SK-N-SH treated with all-trans-retinoic acid at 6 μM for 48 hours (cell line): ENCODE data around the gene KLF18.

Source experiments
- BACH2 ChIP-seq: fragments of 250-450 bp; sonication (Bioruptor Pico); IDR thresholded peaks from 2 replicates; pipeline ENCODE4 v1.9.0; 2021; ENCODE audit warnings: mild to moderate bottlenecking, borderline replicate concordance
- CREB5 ChIP-seq: fragments of 250-450 bp; sonication (Bioruptor Pico); IDR thresholded peaks from 2 replicates; pipeline ENCODE4 v1.5.1; 2020; ENCODE audit warnings: low read depth, mild to moderate bottlenecking, moderate library complexity
- GLIS3 ChIP-seq: fragments of 250-450 bp; sonication (Bioruptor Pico); IDR thresholded peaks from 2 replicates; pipeline ENCODE4 v1.5.0; 2020; ENCODE audit warnings: mild to moderate bottlenecking, moderate library complexity
- OSR1 ChIP-seq: fragments of 250-450 bp; sonication (Bioruptor Pico); IDR thresholded peaks from 2 replicates; pipeline ENCODE4 v1.8.0; 2022; ENCODE audit warnings: moderate library complexity, mild to moderate bottlenecking, inconsistent platforms
- PATZ1 ChIP-seq: fragments of 250-450 bp; sonication (Bioruptor Pico); IDR thresholded peaks from 2 replicates; pipeline ENCODE4 v1.8.0; 2020; ENCODE audit warnings: mild to moderate bottlenecking, moderate library complexity, borderline replicate concordance
- POU6F1 ChIP-seq: fragments of 250-450 bp; sonication (Bioruptor Pico); IDR thresholded peaks from 2 replicates; pipeline ENCODE4 v1.8.0; 2021; ENCODE audit warnings: low read depth, mild to moderate bottlenecking, moderate library complexity, borderline replicate concordance
- RARB ChIP-seq: fragments of 250-450 bp; sonication (Bioruptor Pico); IDR thresholded peaks from 2 replicates; pipeline ENCODE4 v1.8.0; 2021; ENCODE audit warnings: mild to moderate bottlenecking, moderate library complexity
- TCF4 ChIP-seq: fragments of 250-450 bp; sonication (Bioruptor Pico); IDR thresholded peaks from 2 replicates; pipeline ENCODE4 v1.8.0; 2021; ENCODE audit warnings: mild to moderate bottlenecking, moderate library complexity, borderline replicate concordance
- TOX ChIP-seq: fragments of 250-450 bp; sonication (Bioruptor Pico); IDR thresholded peaks from 2 replicates; pipeline ENCODE4 v1.8.0; 2021; ENCODE audit warnings: mild to moderate bottlenecking, moderate library complexity, borderline replicate concordance
- TSHZ2 ChIP-seq: fragments of 250-450 bp; sonication (Bioruptor Pico); IDR thresholded peaks from 2 replicates; pipeline ENCODE4 v1.5.0; 2020; ENCODE audit warnings: mild to moderate bottlenecking, moderate library complexity
- ZNF565 ChIP-seq: fragments of 450-650 bp; formaldehyde crosslinking; conservative IDR thresholded peaks from 2 replicates; pipeline ENCODE4 v1.5.0; 2020; ENCODE audit warnings: low read depth, mild to moderate bottlenecking, moderate library complexity
- ZNF70 ChIP-seq: fragments of 450-650 bp; formaldehyde crosslinking; IDR thresholded peaks from 2 replicates; pipeline ENCODE4 v1.5.0; 2020; ENCODE audit warnings: mild to moderate bottlenecking, moderate library complexity

GRCh38 chr1:44090429-44091252 lies 50.8 kb downstream of the KLF18 start:
- TF ChIP-seq ZNF70, result no peak
- TF ChIP-seq CREB5 (CRISPR knock-in tag), result no peak
- TF ChIP-seq PATZ1 (CRISPR knock-in tag), result no peak
- no peak for TF ChIP-seq OSR1 (CRISPR knock-in tag)
- TF ChIP-seq TOX (CRISPR knock-in tag), result no peak
- no peak for TF ChIP-seq ZNF565
- no peak for TF ChIP-seq GLIS3
- TF ChIP-seq TCF4, result no peak
- TF ChIP-seq RARB (CRISPR knock-in tag), result no peak
- no peak for TF ChIP-seq POU6F1 (CRISPR knock-in tag)
- TF ChIP-seq BACH2 (CRISPR knock-in tag), result no peak
- no peak for TF ChIP-seq TSHZ2 (CRISPR knock-in tag)
